Activated naive CD8-positive, alpha-beta T cell (primary cell): Measurements from ENCODE around the gene ALPK1.

Experiments used
- H3K27ac Mint-ChIP-seq: one replicate; pipeline ENCODE4 v1.8.0; 2021; ENCODE audit warnings: mixed read lengths
- H3K27me3 Mint-ChIP-seq: one replicate; pipeline ENCODE4 v1.8.0; 2021; ENCODE audit warnings: mixed read lengths
- H3K36me3 Mint-ChIP-seq: one replicate; pipeline ENCODE4 v1.8.0; 2021; ENCODE audit warnings: mixed read lengths
- H3K4me1 Mint-ChIP-seq: one replicate; pipeline ENCODE4 v1.8.0; 2021; ENCODE audit warnings: low read depth, mixed read lengths
- H3K4me3 Mint-ChIP-seq: one replicate; pipeline ENCODE4 v1.8.0; 2021; ENCODE audit warnings: mild to moderate bottlenecking, mixed read lengths
- H3K9me3 Mint-ChIP-seq: one replicate; pipeline ENCODE4 v1.8.0; 2021; ENCODE audit warnings: low read depth, mixed read lengths

ALPK1 gene

GRCh38 chr4:112329672-112330375 is 32.7 kb downstream of the ALPK1 start:
- H3K27me3 Mint-ChIP-seq = no peaks in the 10 kb centered on the region
- no peaks in the 10 kb centered on the region for H3K4me1 Mint-ChIP-seq
- H3K4me3 Mint-ChIP-seq = no peak overlapping the region
- no peaks in the 10 kb centered on the region for H3K9me3 Mint-ChIP-seq
- H3K27ac Mint-ChIP-seq = no peak overlapping the region
- H3K36me3 Mint-ChIP-seq = peaks cover 5% of the 10 kb centered on the region

- H3K9me3 Mint-ChIP-seq = no peaks in the 10 kb centered on the region
- H3K4me1 Mint-ChIP-seq = no peaks in the 10 kb centered on the region
- no peak overlapping the region for H3K4me3 Mint-ChIP-seq
- H3K27me3 Mint-ChIP-seq = no peaks in the 10 kb centered on the region
- peaks cover 2% of the 10 kb centered on the region for H3K36me3 Mint-ChIP-seq
- H3K27ac Mint-ChIP-seq = no peak overlapping the region
These were observed 33.8 kb downstream of the ALPK1 start for GRCh38 chr4:112330921-112331320.

GRCh38 chr4:112332398-112332797 is 35.2 kb downstream of the ALPK1 start:
- peaks cover 2% of the 10 kb centered on the region for H3K36me3 Mint-ChIP-seq
- H3K4me1 Mint-ChIP-seq = no peaks in the 10 kb centered on the region
- H3K4me3 Mint-ChIP-seq = no peak overlapping the region
- no peaks in the 10 kb centered on the region for H3K9me3 Mint-ChIP-seq
- H3K27me3 Mint-ChIP-seq = no peaks in the 10 kb centered on the region
- H3K27ac Mint-ChIP-seq = no peak overlapping the region

GRCh38 chr4:112340023-112340422 is 42.9 kb downstream of the ALPK1 start:
- peaks cover 6% of the 10 kb centered on the region for H3K36me3 Mint-ChIP-seq
- H3K9me3 Mint-ChIP-seq = no peaks in the 10 kb centered on the region
- H3K27ac Mint-ChIP-seq = no peak overlapping the region
- H3K4me3 Mint-ChIP-seq = no peak overlapping the region
- no peaks in the 10 kb centered on the region for H3K27me3 Mint-ChIP-seq
- peaks cover 2% of the 10 kb centered on the region for H3K4me1 Mint-ChIP-seq

- Mint-ChIP-seq H3K9me3 (no peaks in the 10 kb centered on the region), H3K27me3 (no peaks in the 10 kb centered on the region), H3K4me1 (peaks cover 2% of the 10 kb centered on the region), H3K27ac (no peak overlapping the region), H3K4me3 (no peak overlapping the region), H3K36me3 (peaks cover 4% of the 10 kb centered on the region)
These were observed 43.9 kb downstream of the ALPK1 start for GRCh38 chr4:112341033-112341432.

GRCh38 chr4:112343330-112344080 is 46.3 kb downstream of the ALPK1 start:
- Mint-ChIP-seq H3K4me1 (peaks cover 2% of the 10 kb centered on the region), H3K27ac (no peak overlapping the region), H3K27me3 (no peaks in the 10 kb centered on the region), H3K9me3 (no peaks in the 10 kb centered on the region), H3K36me3 (peaks cover 4% of the 10 kb centered on the region), H3K4me3 (no peak overlapping the region)

GRCh38 chr4:112348488-112349158 is 51.5 kb downstream of the ALPK1 start:
- peaks cover 2% of the 10 kb centered on the region for H3K36me3 Mint-ChIP-seq
- H3K4me1 Mint-ChIP-seq = no peaks in the 10 kb centered on the region
- H3K27ac Mint-ChIP-seq = no peak overlapping the region

GRCh38 chr4:112352736-112353135 is 55.6 kb downstream of the ALPK1 start:
- Mint-ChIP-seq H3K9me3 (no peaks in the 10 kb centered on the region), H3K27me3 (no peaks in the 10 kb centered on the region), H3K27ac (no peak overlapping the region), H3K4me1 (no peaks in the 10 kb centered on the region), H3K36me3 (peaks cover 2% of the 10 kb centered on the region), H3K4me3 (no peak overlapping the region)

More at GRCh38 chr4:112348488-112349158, 51.5 kb downstream of the ALPK1 start:
- H3K9me3 Mint-ChIP-seq = no peaks in the 10 kb centered on the region
- H3K27me3 Mint-ChIP-seq = no peaks in the 10 kb centered on the region
- no peak overlapping the region for H3K4me3 Mint-ChIP-seq

GRCh38 chr4:112355662-112356061 is 58.5 kb downstream of the ALPK1 start:
- peaks cover 9% of the 10 kb centered on the region for H3K36me3 Mint-ChIP-seq
- H3K4me3 Mint-ChIP-seq = no peak overlapping the region
- H3K27ac Mint-ChIP-seq = no peak overlapping the region
- H3K9me3 Mint-ChIP-seq = no peaks in the 10 kb centered on the region
- H3K4me1 Mint-ChIP-seq = no peaks in the 10 kb centered on the region
- H3K27me3 Mint-ChIP-seq = no peaks in the 10 kb centered on the region

GRCh38 chr4:112357453-112357852 is 60.3 kb downstream of the ALPK1 start:
- H3K36me3 Mint-ChIP-seq = peaks cover 19% of the 10 kb centered on the region
- H3K4me1 Mint-ChIP-seq = no peaks in the 10 kb centered on the region
- no peaks in the 10 kb centered on the region for H3K27me3 Mint-ChIP-seq
- no peak overlapping the region for H3K4me3 Mint-ChIP-seq
- H3K9me3 Mint-ChIP-seq = no peaks in the 10 kb centered on the region
- no peak overlapping the region for H3K27ac Mint-ChIP-seq

- Mint-ChIP-seq H3K9me3 (no peaks in the 10 kb centered on the region), H3K4me1 (no peaks in the 10 kb centered on the region), H3K36me3 (peaks cover 21% of the 10 kb centered on the region), H3K27me3 (no peaks in the 10 kb centered on the region), H3K27ac (no peak overlapping the region), H3K4me3 (no peak overlapping the region)
These were observed 60.7 kb downstream of the ALPK1 start for GRCh38 chr4:112357897-112358296.

- Mint-ChIP-seq H3K36me3 (peaks cover 24% of the 10 kb centered on the region), H3K9me3 (no peaks in the 10 kb centered on the region), H3K4me3 (no peak overlapping the region), H3K27ac (no peak overlapping the region), H3K27me3 (no peaks in the 10 kb centered on the region), H3K4me1 (no peaks in the 10 kb centered on the region)
These were observed 61.2 kb downstream of the ALPK1 start for GRCh38 chr4:112358415-112358814.

GRCh38 chr4:112358952-112359749 is 62.0 kb downstream of the ALPK1 start:
- H3K9me3 Mint-ChIP-seq = peaks cover 3% of the 10 kb centered on the region

GRCh38 chr4:112361181-112361791 is 64.1 kb downstream of the ALPK1 start:
- no peaks in the 10 kb centered on the region for H3K27me3 Mint-ChIP-seq
- H3K9me3 Mint-ChIP-seq = peaks cover 12% of the 10 kb centered on the region
- no peak overlapping the region for H3K27ac Mint-ChIP-seq

More at GRCh38 chr4:112358952-112359749, 62.0 kb downstream of the ALPK1 start:
- no peak overlapping the region for H3K27ac Mint-ChIP-seq
- H3K4me1 Mint-ChIP-seq = no peaks in the 10 kb centered on the region
- no peak overlapping the region for H3K4me3 Mint-ChIP-seq
- H3K27me3 Mint-ChIP-seq = no peaks in the 10 kb centered on the region
- peaks cover 24% of the 10 kb centered on the region for H3K36me3 Mint-ChIP-seq

More at GRCh38 chr4:112361181-112361791, 64.1 kb downstream of the ALPK1 start:
- H3K4me3 Mint-ChIP-seq = no peak overlapping the region
- no peaks in the 10 kb centered on the region for H3K4me1 Mint-ChIP-seq
- H3K36me3 Mint-ChIP-seq = peaks cover 24% of the 10 kb centered on the region
